T-helper 9 cell (primary cell): ENCODE data around the gene PROK2.

ENCODE experiments used
- DNase-seq: peaks from one replicate; pipeline ENCODE4 v3.0.0-alpha.2; 2020

Gene PROK2

GRCh38 chr3:71732637-71733036 is 52.3 kb downstream of the PROK2 start:
- DNase-seq: no peak

GRCh38 chr3:71728632-71729342 is 56.2 kb downstream of the PROK2 start:
- DNase-seq: no peak

DNA sequence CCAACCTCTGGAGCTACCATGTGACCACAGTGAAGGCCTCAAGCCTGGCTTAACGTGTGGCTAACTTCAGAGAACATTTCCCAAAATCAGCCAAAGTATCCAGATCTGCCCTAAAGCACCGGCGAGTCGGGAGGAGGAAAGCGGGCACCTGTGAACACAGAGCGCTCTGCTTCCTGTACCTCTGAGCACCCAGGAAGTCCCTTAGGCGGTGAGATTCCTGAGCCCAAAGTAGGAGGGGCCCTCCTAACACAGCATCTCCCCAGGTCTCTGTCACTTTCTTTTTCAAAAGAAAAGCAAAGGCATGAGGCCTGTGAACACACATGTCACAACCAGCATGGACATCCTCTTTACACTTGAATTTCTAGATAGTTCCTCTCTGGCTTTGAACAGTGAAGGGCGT is 58.8 kb downstream of the PROK2 start:
- peak; percentile 47 for DNase-seq

- peak; percentile 51 for DNase-seq
Measured at GRCh38 chr3:71725271-71725991, 59.5 kb downstream of the PROK2 start, which contains the start of gene EIF4E3. EIF4E3 (minus strand) TSS chr3:71725402; CDS start chr3:71725367, 35 bp downstream.

DNA sequence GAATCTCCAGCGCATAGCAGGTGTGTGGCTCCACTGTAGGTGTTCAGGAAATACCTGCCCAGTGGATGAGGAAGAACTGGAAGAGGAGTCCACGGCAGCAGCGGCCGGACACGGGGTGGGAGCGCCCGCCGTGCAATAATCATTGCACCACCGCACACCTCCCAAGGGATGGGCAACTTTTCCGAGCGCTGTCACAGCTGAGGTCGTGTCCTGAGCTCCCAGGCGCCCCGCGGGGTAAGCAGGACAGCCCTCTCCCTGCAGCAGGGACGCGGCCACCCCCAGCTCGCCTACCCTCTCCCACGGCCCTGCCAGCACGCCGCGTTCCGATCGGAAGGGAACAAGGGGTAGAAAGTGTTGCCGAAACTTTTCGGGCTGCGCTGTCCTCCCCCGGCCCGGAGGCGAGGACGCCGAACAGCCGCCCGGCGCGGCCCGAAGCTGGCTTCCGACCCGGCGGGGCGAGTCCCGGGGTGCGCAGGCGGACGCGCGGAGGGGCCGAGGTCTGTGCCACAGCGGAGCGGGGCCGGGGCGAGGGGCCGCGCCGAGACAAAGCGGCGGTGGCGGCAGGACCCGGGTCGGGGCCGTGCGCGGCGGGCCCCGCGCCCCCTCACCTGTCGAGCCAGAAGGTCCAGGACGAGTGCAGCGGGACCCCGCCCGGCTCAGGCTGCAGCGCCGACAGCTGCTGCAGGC is 60.2 kb downstream of the PROK2 start:
- DNase-seq: peak; percentile 20

DNA sequence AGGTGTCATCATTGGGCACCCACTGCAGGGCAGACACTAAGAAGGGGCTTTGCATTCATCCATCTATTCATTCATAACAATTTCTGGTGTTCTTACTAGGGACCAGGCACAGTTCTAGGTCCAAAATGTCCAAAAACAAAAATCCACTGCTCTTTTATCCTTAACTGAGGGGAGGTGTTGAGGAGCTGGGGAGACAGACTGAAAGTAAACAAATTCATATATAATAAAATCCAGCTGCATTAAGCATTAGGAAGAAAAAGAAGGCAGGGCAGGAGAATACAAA is 60.8 kb downstream of the PROK2 start:
- DNase-seq: no peak

- peak; percentile 25 for DNase-seq
Measured at GRCh38 chr3:71723452-71724170, 61.3 kb downstream of the PROK2 start.

- DNase-seq: no peak
Measured at GRCh38 chr3:71722693-71723092, 62.3 kb downstream of the PROK2 start.
